ENCODE results near the gene ANKRD42. TPM values are rescaled to one million over a fixed set of nuclear protein-coding genes. Genes with fewer than 3 reads are reported as not detected.

ANKRD42 gene
- total RNA-seq, 1 experiment from 2014 or later: 5.5 TPM

DNA sequence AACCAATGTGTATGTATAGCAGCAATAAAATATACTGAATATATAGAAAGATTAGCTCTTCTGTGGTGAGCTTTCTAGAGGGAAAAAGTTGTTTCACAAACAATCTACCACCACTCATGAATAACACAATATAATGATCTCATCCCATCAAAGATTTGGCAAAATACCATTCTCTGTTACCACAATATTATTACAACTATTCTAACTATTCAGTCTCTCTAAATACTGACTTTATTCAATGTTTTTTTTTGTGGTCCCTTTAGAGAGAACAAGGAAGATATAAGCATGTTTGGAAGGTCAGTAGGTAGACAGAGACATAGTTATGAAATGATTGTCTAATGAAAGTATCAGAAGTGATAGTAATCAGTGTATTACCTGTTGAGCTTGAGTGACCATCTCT, 84.8 kb downstream of the ANKRD42 start:
- Histone ChIP-seq H3K36me3 (replicated peaks; ENCODE audit: control insufficient read depth, insufficient read depth, low read length) (no peaks in the 10 kb centered on the region; the same call in none of the 2 replicates), H3K4me3 (ENCODE audit: insufficient read depth, low read depth, low read length) (no peak overlapping the region), H3K27me3 (ENCODE audit: control insufficient read depth, insufficient read depth, low read length) (no peaks in the 10 kb centered on the region)
- no peak for DNase-seq

DNA sequence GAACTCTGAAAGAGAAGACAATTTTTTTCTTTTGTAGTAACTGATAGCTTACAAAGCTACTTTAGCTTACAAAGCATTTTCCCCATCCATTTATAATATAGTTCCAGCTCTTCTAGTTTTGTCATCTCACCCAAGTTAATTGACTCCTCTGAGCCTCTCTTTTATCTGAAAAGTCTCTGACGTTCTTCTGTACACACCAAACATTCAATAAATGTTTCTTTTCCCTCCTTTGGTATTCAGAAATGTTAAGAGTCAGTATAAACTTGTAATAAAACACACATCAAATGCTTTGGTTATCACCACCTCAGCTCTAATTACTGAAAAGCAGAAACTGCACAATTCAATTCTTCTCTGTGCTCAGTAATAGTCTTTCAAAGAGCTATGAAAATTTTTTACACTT, 86.7 kb downstream of the ANKRD42 start:
- Histone ChIP-seq H3K4me3 (ENCODE audit: insufficient read depth, low read depth, low read length) (no peak overlapping the region), H3K27me3 (ENCODE audit: control insufficient read depth, insufficient read depth, low read length) (no peaks in the 10 kb centered on the region), H3K36me3 (replicated peaks; ENCODE audit: control insufficient read depth, insufficient read depth, low read length) (no peaks in the 10 kb centered on the region; the same call in 1 of the 2 replicates)
- no peak for DNase-seq

DNA sequence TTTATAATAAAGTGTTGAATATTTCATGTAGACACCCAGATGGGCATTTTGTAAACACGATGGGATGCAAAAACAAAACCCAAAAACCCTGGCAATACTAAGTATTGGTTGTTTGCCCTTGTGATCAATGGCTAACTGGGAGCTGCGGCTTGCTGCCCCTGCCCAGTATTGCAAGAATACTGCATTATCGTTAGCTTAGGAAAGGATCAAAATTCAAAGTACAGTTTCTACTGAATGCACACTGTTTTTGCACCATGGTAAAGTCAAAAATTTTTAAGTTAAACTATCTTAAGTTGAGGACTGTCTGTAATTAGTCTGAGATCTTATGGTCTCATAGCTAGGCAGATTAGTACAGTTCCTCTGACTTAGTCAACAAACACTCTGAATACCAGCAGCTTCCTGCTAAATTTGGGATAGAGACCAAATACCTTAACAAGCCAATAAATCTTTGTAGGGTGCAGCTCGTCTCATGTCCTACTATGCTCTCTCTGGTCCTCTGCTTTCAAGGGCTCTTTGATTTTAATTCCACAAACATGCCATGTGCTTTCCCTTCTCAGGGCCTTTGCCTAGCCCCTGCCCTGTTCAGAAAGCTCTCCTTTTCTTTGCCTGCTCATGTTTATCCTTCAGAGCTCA, 88.7 kb downstream of the ANKRD42 start:
- no peaks in the 10 kb centered on the region; the same call in 1 of the 2 replicates for H3K36me3 ChIP-seq (replicated peaks; ENCODE audit: control insufficient read depth, insufficient read depth, low read length)
- no peak overlapping the region for H3K4me3 ChIP-seq (ENCODE audit: insufficient read depth, low read depth, low read length)
- DNase-seq: no peak

DNA sequence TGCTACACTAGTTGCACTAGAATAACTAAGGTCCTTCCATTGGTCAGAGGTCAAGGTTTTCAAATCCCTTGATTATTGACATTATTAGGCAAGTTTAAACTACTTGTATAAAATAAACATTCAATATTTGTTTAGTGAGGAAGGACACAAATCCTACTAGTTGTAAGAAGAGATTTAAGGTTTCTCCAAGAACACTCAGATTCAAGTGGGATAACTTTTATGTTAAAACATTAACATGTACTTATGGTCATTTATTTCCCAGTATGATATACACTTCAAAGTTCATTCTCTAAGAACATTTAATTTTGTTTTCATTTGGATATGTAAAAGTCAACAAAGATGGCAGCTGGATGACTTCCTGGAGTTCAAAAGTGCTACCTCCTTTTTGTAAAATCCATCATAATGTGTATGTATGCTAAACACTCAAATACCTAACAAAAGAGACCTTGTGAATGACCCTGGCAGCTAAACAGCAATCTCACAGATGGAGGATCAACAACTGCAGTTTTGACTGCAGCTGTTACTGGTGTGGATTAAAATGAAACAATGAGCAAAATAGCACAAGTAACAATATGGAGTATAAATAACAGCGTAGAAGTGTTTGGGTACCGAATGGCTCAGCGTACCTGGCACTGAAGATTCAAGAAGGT, 91.1 kb downstream of the ANKRD42 start:
- Histone ChIP-seq H3K36me3 (replicated peaks; ENCODE audit: control insufficient read depth, insufficient read depth, low read length) (no peaks in the 10 kb centered on the region), H3K4me3 (ENCODE audit: insufficient read depth, low read depth, low read length) (peak overlapping the region; percentile 85), H3K27me3 (ENCODE audit: control insufficient read depth, insufficient read depth, low read length) (no peaks in the 10 kb centered on the region)
- no peak for DNase-seq

More for the DNA sequence above, 88.7 kb downstream of the ANKRD42 start:
- no peaks in the 10 kb centered on the region for H3K27me3 ChIP-seq (ENCODE audit: control insufficient read depth, insufficient read depth, low read length)

DNA sequence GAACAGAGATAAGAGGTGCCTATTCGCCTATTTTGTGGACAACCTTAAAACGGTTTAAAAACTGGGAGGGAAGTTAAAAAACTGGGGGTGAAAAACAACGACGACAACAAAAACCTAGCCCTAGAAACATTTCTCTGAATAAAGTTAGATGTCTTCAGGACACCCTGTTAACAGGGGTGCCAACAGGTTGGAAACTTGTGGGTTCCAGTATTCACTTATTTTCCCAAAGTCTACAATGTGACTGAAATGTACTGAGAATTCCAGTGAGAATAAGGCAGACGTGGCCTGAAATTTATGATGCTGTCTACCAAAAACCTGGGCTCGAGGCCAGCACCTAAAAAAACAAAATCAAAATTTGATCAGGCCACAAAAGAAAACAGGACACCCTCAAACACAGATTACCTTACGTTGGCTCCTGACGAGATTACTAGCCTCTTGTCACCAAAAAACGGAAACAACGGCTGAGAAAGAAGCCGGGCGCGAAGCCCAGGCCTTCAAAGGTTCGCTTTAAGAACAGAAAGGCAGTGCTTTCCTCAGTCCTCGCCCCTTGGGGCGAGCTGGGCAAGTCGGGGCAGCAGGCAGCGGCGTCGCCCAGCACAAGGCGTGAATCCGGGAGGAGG, 91.7 kb downstream of the ANKRD42 start:
- Histone ChIP-seq H3K4me3 (ENCODE audit: insufficient read depth, low read depth, low read length) (peak overlapping the region; percentile 85), H3K36me3 (replicated peaks; ENCODE audit: control insufficient read depth, insufficient read depth, low read length) (no peaks in the 10 kb centered on the region), H3K27me3 (ENCODE audit: control insufficient read depth, insufficient read depth, low read length) (no peaks in the 10 kb centered on the region)
- DNase-seq: no peak

DNA sequence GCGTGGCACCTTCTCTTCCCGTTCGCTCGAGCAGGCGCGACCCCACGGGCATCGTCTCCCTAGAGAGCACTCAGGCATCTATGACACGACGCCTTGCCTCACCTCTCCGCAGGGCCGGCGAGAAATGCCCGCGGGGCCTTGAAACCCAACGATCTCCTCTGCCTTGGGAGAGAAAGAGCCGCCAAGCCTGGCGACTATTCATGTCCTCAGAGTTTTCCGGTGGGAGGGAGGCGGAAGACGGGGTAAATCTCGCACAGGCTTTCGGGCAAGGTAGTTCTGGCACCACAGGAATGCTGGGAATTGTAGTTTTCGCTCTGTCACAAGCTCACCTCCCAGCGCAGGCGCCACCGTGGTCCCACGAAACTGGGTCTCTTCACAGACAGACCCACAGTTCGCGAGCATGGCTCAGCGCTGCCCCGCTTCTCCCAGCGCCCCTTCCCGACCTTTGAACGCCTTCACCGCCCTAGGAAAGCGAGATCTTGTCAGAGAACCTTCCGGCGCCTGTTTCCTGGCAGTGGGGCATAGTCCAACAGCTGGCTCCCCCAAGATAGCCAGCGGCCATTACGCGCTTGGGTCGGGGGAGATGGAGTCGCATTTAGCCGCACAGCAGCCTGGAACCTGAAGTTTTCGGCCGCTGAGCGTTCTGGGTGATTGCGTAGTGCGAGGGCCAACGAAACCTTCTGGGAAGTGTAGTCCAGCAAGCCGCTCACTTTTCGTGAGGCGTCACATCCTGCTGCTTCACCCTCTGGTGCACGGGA, 92.4 kb downstream of the ANKRD42 start, which contains the start of gene CCDC90B:
Gene CCDC90B, minus strand, starts transcription at position 597 of the 758 bp plus-strand sequence. Its CDS starts 395 bp downstream, at position 202.
- peak within 1 kb of the TSS; percentile 85 for H3K4me3 ChIP-seq (ENCODE audit: insufficient read depth, low read depth, low read length)
- peak; percentile 89 for DNase-seq
- no peaks in the 10 kb centered on the region for H3K27me3 ChIP-seq (ENCODE audit: control insufficient read depth, insufficient read depth, low read length)
- H3K36me3 ChIP-seq (replicated peaks; ENCODE audit: control insufficient read depth, insufficient read depth, low read length): no peaks in the 10 kb centered on the region

DNA sequence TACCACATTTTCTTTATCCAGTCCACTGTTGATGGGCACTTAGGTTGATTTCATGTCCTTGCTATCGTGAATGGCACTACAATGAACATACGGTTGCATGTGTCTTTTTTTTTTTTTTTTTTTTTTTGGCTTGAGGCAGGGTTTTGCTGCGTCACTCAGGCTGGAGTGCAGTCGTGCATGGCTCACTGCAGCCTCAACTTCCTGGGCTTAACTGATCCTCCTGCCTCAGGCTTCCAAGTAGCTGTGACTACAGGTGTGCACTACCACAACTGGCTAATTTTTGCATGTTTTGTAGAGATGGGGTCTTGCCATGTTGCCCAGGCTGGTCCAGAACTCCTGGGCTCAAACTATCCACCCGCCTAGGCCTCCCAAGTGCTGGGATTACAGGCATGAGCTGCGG, 94.1 kb downstream of the ANKRD42 start:
- Histone ChIP-seq H3K27me3 (ENCODE audit: control insufficient read depth, insufficient read depth, low read length) (no peaks in the 10 kb centered on the region), H3K4me3 (ENCODE audit: insufficient read depth, low read depth, low read length) (no peak overlapping the region), H3K36me3 (replicated peaks; ENCODE audit: control insufficient read depth, insufficient read depth, low read length) (no peaks in the 10 kb centered on the region)
- DNase-seq: no peak

DNA sequence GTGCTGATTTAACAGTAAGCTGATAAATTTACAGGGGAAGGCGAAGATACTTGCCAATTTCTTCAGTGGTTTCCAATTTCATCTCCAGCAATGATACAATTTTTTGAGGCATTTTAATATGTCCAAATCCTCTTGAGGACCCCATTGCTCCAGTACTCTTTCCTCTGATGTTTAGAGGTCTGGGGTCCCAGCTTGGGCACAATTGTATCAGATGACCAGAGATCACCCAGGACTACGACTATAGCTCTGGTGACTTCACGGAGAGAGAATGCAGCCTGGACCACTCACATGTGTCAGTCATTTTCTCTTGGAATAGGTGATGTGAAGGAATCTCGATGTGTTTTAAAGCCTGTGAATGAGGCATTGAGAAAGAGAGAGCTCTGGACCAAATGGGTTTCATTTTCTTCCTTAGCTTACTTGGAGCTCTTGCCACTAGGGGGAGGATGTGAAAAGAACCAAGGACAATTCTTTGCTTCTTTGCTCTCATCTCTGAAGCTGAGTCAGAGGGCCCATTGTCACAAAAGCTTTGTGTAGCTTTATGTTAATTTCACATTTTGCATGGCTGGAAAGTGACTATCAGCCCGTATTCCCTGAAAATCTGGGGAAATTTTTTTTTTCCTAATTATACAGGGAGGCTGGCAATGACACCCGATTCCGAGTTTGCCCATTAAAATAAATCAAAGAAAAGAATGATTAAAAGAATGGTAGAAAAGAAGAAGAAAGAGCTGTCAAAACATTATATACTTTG, 99.4 kb downstream of the ANKRD42 start:
- Histone ChIP-seq H3K27me3 (ENCODE audit: control insufficient read depth, insufficient read depth, low read length) (no peaks in the 10 kb centered on the region), H3K36me3 (replicated peaks; ENCODE audit: control insufficient read depth, insufficient read depth, low read length) (no peaks in the 10 kb centered on the region), H3K4me3 (ENCODE audit: insufficient read depth, low read depth, low read length) (no peak overlapping the region)
- DNase-seq: peak; percentile 37

DNA sequence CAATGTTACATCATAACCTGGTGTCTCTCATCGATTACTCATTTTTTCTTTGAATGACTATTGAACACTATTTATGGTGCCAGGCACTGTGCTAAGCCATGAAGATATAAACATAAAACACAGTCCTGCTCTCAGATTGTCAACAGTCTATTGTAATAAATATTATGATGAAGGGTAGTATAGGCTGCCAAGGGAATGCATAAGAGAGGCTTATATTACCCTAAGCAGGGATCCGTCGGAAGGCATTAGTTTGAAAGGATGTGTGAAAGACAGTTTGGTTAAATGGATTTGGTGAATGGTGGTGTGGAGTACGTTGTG, 99.9 kb downstream of the ANKRD42 start:
- DNase-seq: no peak
- H3K27me3 ChIP-seq (ENCODE audit: control insufficient read depth, insufficient read depth, low read length): no peaks in the 10 kb centered on the region
- H3K36me3 ChIP-seq (replicated peaks; ENCODE audit: control insufficient read depth, insufficient read depth, low read length): no peaks in the 10 kb centered on the region
- no peak overlapping the region for H3K4me3 ChIP-seq (ENCODE audit: insufficient read depth, low read depth, low read length)

DNA sequence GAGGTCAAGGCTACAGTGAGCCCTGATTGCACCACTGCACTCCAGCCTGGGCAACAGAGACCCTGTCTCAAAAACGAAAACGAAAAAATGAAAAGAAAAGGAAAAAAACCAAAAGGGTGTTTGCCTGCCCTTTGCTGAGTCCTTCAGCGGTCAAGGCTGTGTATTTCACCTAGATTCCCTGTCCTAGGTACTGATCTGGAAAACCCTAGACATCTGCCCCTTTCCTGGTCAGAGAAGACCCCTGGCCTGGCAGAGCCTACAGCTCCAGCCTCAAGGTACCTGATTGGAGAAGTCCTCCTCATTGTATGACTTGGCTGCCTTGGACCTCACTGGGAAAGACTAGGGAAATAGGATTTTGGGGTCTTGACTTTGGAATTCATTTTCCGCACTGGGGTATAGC, 100.7 kb downstream of the ANKRD42 start:
- no peaks in the 10 kb centered on the region for H3K36me3 ChIP-seq (replicated peaks; ENCODE audit: control insufficient read depth, insufficient read depth, low read length)
- H3K4me3 ChIP-seq (ENCODE audit: insufficient read depth, low read depth, low read length): no peak overlapping the region
- no peaks in the 10 kb centered on the region for H3K27me3 ChIP-seq (ENCODE audit: control insufficient read depth, insufficient read depth, low read length)
- no peak for DNase-seq

Other genes with a start within 250 kb of the ANKRD42 start
- 4.5 and 6.2 TPM in 2 replicates for gene RAB30, start 121.8 kb upstream of the ANKRD42 start, total RNA-seq (2014; rRNA removed; shearing (Covaris generic))
- gene PCF11, start 36.6 kb upstream of the ANKRD42 start, total RNA-seq (2014; rRNA removed; shearing (Covaris generic)): 25.4 and 29.9 TPM in 2 replicates
- 47.7 and 53.2 TPM in 2 replicates for gene CCDC90B, start 92.7 kb downstream of the ANKRD42 start, total RNA-seq (2014; rRNA removed; shearing (Covaris generic))

Measured in H7 (cell line).